ENCODE data around the gene ITCH.
"Not testable (repeated sequence)": the region's sequence is repeated elsewhere in the genome, so short reads cannot be mapped to it uniquely, and the experiment has no call there.

Gene ITCH

DNA sequence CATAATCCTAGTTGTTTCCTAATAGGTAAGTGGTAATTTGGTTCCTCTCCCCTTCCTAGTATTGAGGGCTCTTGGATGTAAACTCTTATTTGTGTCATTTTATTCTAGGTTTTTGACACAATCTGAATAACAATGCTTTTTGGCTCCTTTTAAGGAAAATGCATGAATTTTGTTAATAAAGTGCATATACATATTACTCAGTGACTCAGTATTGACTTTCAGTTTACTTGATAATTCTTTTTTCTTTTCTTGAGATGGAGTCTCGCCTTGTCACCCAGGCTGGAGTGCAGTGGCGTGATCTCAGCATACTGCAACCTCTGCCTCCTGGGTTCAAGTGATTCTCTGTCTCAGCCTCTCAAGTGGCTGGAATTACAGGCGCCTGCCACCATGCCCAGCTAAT, 19.1 kb downstream of the ITCH start:
- Histone ChIP-seq H3K79me2 (ENCODE audit: insufficient read depth, low read length) (peaks cover 88% of the 10 kb centered on the region), H3K4me3 (ENCODE audit: insufficient read depth, low read length, poor library complexity, severe bottlenecking) (no peak overlapping the region), H3K9ac (ENCODE audit: low read length) (no peak overlapping the region), H3F3A (ENCODE audit: insufficient read depth) (peaks cover 12% of the 10 kb centered on the region; the same call in 1 of the 2 replicates), H3K36me3 (ENCODE audit: low read length) (no peaks in the 10 kb centered on the region), H2AFZ (ENCODE audit: low read depth, low read length, severe bottlenecking) (no peak overlapping the region), H3K27me3 (ENCODE audit: low read length) (no peaks in the 10 kb centered on the region), H4K20me1 (ENCODE audit: low read depth, low read length) (no peaks in the 10 kb centered on the region), H3K27ac (ENCODE audit: low read depth, low read length) (no peak overlapping the region), H3K9me2 (replicated peaks; ENCODE audit: insufficient read depth, low read length) (no peaks in the 10 kb centered on the region), H3K9me3 (ENCODE audit: insufficient read depth, low read length) (no peaks in the 10 kb centered on the region), H3K4me2 (ENCODE audit: low read depth, low read length, poor library complexity, severe bottlenecking) (no peak overlapping the region)
- no peak for TF ChIP-seq EZH2phosphoT487 (conservative IDR thresholded peaks at IDR 0.05; ENCODE audit: low read length)
- TF ChIP-seq, protein P1, sequence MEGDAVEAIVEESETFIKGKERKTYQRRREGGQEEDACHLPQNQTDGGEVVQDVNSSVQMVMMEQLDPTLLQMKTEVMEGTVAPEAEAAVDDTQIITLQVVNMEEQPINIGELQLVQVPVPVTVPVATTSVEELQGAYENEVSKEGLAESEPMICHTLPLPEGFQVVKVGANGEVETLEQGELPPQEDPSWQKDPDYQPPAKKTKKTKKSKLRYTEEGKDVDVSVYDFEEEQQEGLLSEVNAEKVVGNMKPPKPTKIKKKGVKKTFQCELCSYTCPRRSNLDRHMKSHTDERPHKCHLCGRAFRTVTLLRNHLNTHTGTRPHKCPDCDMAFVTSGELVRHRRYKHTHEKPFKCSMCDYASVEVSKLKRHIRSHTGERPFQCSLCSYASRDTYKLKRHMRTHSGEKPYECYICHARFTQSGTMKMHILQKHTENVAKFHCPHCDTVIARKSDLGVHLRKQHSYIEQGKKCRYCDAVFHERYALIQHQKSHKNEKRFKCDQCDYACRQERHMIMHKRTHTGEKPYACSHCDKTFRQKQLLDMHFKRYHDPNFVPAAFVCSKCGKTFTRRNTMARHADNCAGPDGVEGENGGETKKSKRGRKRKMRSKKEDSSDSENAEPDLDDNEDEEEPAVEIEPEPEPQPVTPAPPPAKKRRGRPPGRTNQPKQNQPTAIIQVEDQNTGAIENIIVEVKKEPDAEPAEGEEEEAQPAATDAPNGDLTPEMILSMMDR (IDR thresholded peaks at IDR 0.05; ENCODE audit: insufficient read depth, low read length, poor library complexity, severe bottlenecking) = no peak

DNA sequence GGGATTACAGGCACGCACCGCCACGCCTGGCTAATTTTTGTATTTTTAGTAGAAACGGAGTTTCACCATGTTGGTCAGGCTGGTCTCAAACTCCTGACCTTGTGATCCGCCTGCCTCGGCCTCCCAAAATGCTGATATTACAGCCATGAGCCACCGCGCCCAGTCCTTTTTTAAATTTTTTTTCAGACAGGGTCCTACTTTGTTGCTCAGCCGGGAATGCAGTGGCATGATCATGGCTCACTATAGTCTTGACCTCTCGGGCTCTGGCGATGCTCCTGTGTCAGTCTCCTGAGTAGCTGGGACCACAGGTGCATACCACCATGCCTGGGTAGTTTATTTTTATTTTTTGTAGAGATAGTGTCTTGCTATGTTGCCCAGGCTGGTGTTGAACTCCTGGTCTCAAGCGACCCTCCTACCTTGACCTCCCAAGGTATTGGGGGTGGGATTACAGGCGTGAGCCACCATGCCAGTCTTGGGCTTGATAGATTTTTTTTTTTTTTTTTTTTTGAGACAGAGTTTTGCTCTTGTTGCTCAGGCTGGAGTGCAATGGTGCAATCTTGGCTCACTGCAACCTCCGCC, 19.9 kb downstream of the ITCH start:
- Histone ChIP-seq H3F3A (ENCODE audit: insufficient read depth) (peaks cover 17% of the 10 kb centered on the region; the same call in 1 of the 2 replicates), H3K79me2 (ENCODE audit: insufficient read depth, low read length) (peaks cover 88% of the 10 kb centered on the region)
- H3K27me3 ChIP-seq (ENCODE audit: low read length); H3K4me2 ChIP-seq (ENCODE audit: low read depth, low read length, poor library complexity, severe bottlenecking); H3K4me3 ChIP-seq (ENCODE audit: insufficient read depth, low read length, poor library complexity, severe bottlenecking); H3K9me2 ChIP-seq (replicated peaks; ENCODE audit: insufficient read depth, low read length); H3K27ac ChIP-seq (ENCODE audit: low read depth, low read length); H3K36me3 ChIP-seq (ENCODE audit: low read length); H3K9ac ChIP-seq (ENCODE audit: low read length); H4K20me1 ChIP-seq (ENCODE audit: low read depth, low read length); H2AFZ ChIP-seq (ENCODE audit: low read depth, low read length, severe bottlenecking); H3K9me3 ChIP-seq (ENCODE audit: insufficient read depth, low read length): not testable (repeated sequence)

DNA sequence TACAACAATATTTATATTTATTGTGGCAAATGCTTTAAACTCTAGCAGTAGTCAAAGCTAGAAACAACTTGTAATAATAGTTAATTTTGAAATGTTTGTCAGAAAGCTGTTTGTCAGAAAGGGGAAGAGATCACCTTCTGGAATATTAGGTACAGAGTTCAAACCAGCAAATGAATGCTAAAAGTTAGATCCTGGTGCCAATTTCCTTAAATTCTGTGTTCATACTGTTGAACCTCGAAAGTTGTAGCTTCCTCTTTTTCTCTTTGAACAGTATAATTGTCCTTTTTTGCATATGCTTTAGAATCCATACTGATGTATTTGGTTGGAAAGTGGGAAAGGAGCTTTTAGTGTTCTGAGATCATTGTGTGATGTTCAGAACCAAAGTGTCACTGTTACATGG, 22.4 kb downstream of the ITCH start:
- H3K9ac ChIP-seq (ENCODE audit: low read length) = no peak overlapping the region
- H3K79me2 ChIP-seq (ENCODE audit: insufficient read depth, low read length) = peaks cover 88% of the 10 kb centered on the region
- H3K27me3 ChIP-seq (ENCODE audit: low read length) = no peaks in the 10 kb centered on the region
- H3F3A ChIP-seq (ENCODE audit: insufficient read depth) = peaks cover 18% of the 10 kb centered on the region; the same call in 1 of the 2 replicates
- H3K9me2 ChIP-seq (replicated peaks; ENCODE audit: insufficient read depth, low read length) = no peaks in the 10 kb centered on the region
- no peak overlapping the region for H3K4me3 ChIP-seq (ENCODE audit: insufficient read depth, low read length, poor library complexity, severe bottlenecking)
- no peak overlapping the region for H2AFZ ChIP-seq (ENCODE audit: low read depth, low read length, severe bottlenecking)
- no peak for TF ChIP-seq EZH2phosphoT487 (conservative IDR thresholded peaks at IDR 0.05; ENCODE audit: low read length)
- TF ChIP-seq, protein P1 (IDR thresholded peaks at IDR 0.05; ENCODE audit: insufficient read depth, low read length, poor library complexity, severe bottlenecking) = no peak
- no peak overlapping the region for H3K27ac ChIP-seq (ENCODE audit: low read depth, low read length)
- no peaks in the 10 kb centered on the region for H3K9me3 ChIP-seq (ENCODE audit: insufficient read depth, low read length)
- no peaks in the 10 kb centered on the region; the same call in 1 of the 2 replicates for H4K20me1 ChIP-seq (ENCODE audit: low read depth, low read length)
- H3K4me2 ChIP-seq (ENCODE audit: low read depth, low read length, poor library complexity, severe bottlenecking) = no peak overlapping the region
- no peaks in the 10 kb centered on the region; the same call in 1 of the 2 replicates for H3K36me3 ChIP-seq (ENCODE audit: low read length)

DNA sequence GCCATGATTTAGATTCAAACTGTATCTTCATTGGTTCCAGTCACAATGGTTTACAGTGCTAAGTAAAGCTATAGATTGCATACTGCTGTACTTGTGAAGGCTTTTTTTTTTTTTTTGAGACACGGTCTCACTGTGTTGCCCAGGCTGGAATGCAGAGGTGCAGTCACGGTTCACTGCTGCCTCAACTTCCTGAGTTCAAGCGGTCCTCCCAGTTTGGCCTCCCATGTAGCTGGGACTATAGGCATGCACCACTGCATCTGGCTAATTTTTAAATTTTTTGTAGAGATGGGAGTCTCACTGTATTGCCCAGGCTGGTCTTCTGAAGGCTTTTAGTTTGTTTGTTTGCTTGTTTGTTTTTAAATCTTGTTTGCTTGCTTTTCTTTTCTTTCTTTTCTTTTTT, 24.9 kb downstream of the ITCH start:
- Histone ChIP-seq H3K9me2 (replicated peaks; ENCODE audit: insufficient read depth, low read length) (no peaks in the 10 kb centered on the region), H3F3A (ENCODE audit: insufficient read depth) (peaks cover 18% of the 10 kb centered on the region; the same call in 1 of the 2 replicates), H3K9ac (ENCODE audit: low read length) (no peak overlapping the region), H3K4me2 (ENCODE audit: low read depth, low read length, poor library complexity, severe bottlenecking) (peak overlapping the region; percentile 12), H3K9me3 (ENCODE audit: insufficient read depth, low read length) (no peaks in the 10 kb centered on the region), H3K36me3 (ENCODE audit: low read length) (peaks cover 4% of the 10 kb centered on the region; the same call in 1 of the 2 replicates), H3K79me2 (ENCODE audit: insufficient read depth, low read length) (peaks cover 86% of the 10 kb centered on the region), H3K27me3 (ENCODE audit: low read length) (no peaks in the 10 kb centered on the region), H3K27ac (ENCODE audit: low read depth, low read length) (peak overlapping the region; percentile 34; the same call in 1 of the 2 replicates), H4K20me1 (ENCODE audit: low read depth, low read length) (no peaks in the 10 kb centered on the region; the same call in 1 of the 2 replicates), H2AFZ (ENCODE audit: low read depth, low read length, severe bottlenecking) (no peak overlapping the region), H3K4me3 (ENCODE audit: insufficient read depth, low read length, poor library complexity, severe bottlenecking) (no peak overlapping the region)
- TF ChIP-seq, protein P1 (IDR thresholded peaks at IDR 0.05; ENCODE audit: insufficient read depth, low read length, poor library complexity, severe bottlenecking) = no peak
- TF ChIP-seq EZH2phosphoT487 (conservative IDR thresholded peaks at IDR 0.05; ENCODE audit: low read length) = no peak
